T-helper 2 cell (primary cell): ENCODE results near the gene GPR173.

Experiments used
- DNase-seq, 5 experiments: peaks; one replicate each; pipeline versions ENCODE4 v3.0.0 to v3.0.0-alpha.2; 2012 to 2022

GPR173 gene

GRCh38 chrX:53071604-53072417 lies 23.2 kb downstream of the GPR173 start:
- peak in 4 of 5 experiments; percentile 36 to 80 (median 60) for DNase-seq

- no peak for DNase-seq
Observed at GRCh38 chrX:53072418-53073114, 24.0 kb downstream of the GPR173 start.

- no peak for DNase-seq
Observed at GRCh38 chrX:53073115-53073586, 24.6 kb downstream of the GPR173 start.

GRCh38 chrX:53075011-53075410 lies 26.4 kb downstream of the GPR173 start:
- no peak for DNase-seq

GRCh38 chrX:53076671-53077070 lies 28.1 kb downstream of the GPR173 start:
- DNase-seq: no peak

- DNase-seq: peak in 1 of 5 experiments; percentile 36
Observed at GRCh38 chrX:53077207-53078197, 28.9 kb downstream of the GPR173 start.

- no peak for DNase-seq
Observed at GRCh38 chrX:53078943-53079342, 30.4 kb downstream of the GPR173 start.

GRCh38 chrX:53080628-53081580 lies 32.3 kb downstream of the GPR173 start:
- peak in 2 of 5 experiments; percentile 31 to 40 for DNase-seq

GRCh38 chrX:53081925-53082772 lies 33.6 kb downstream of the GPR173 start, which contains the start of gene TSPYL2:
Gene TSPYL2, plus strand, starts transcription at chrX:53082367. Its CDS starts 132 bp downstream, at chrX:53082499.
- peak; percentile 83 to 98 (median 92) for DNase-seq

GRCh38 chrX:53082773-53083616 lies 34.4 kb downstream of the GPR173 start:
- no peak for DNase-seq

GRCh38 chrX:53084043-53084570 lies 35.5 kb downstream of the GPR173 start:
- DNase-seq: no peak

- no peak for DNase-seq
Observed at GRCh38 chrX:53084863-53085262, 36.3 kb downstream of the GPR173 start.

GRCh38 chrX:53085661-53086229 lies 37.2 kb downstream of the GPR173 start:
- DNase-seq: peak in 2 of 5 experiments; percentile 55 to 57

- DNase-seq: no peak
Observed at GRCh38 chrX:53086464-53086863, 37.9 kb downstream of the GPR173 start.

- DNase-seq: no peak
Observed at GRCh38 chrX:53087388-53087831, 38.8 kb downstream of the GPR173 start.

- DNase-seq: peak; percentile 62 to 86 (median 83)
Observed at GRCh38 chrX:53088136-53088974, 39.8 kb downstream of the GPR173 start.

GRCh38 chrX:53089224-53089842 lies 40.7 kb downstream of the GPR173 start:
- DNase-seq: peak in 2 of 5 experiments; percentile 35 to 61
